CD4-positive, alpha-beta T cell (primary cell): ENCODE measurements around the gene STXBP2. TPM values are rescaled to one million over a fixed set of nuclear protein-coding genes. Genes with fewer than 3 reads are reported as not detected.

Experiments used
- ATAC-seq: fragments of 200-7000 bp; cut with Tn5 transposase; one replicate; pipeline ENCODE4 v1.10.0; 2022; ENCODE audit warnings: mild to moderate bottlenecking; ENCODE audit not compliant: poor library complexity
- CTCF ChIA-PET: fragments of 350-600 bp; sonication (Branson Sonifier 250); formaldehyde crosslinking; loops from one replicate; lab custom pipeline; 2021; ENCODE audit warnings: antibody characterized with exemption, inconsistent platforms; lab: Charles Lee
- POLR2A ChIA-PET: fragments of 350-600 bp; sonication (Branson Sonifier 250); formaldehyde crosslinking; loops from one replicate; lab custom pipeline; 2021; ENCODE audit warnings: antibody characterized with exemption, inconsistent platforms; lab: Charles Lee
- DNase-seq, 14 experiments: peaks; one replicate each; pipeline ENCODE4 v3.0.0-alpha.2; 2013 to 2020; ENCODE audit warnings: mixed read lengths in 2 of 14
- H3K27ac ChIP-seq, 2 donors: one replicate each; pipeline versions ENCODE4 v1.5.1 to v1.7.0; 2013; ENCODE audit warnings: low read length in 2 of 2, low read depth in 1 of 2, mild to moderate bottlenecking in 1 of 2
- H3K27me3 ChIP-seq, 2 experiments: 1 replicate in 1 of 2; 2 replicates in 1 of 2; pipeline versions ENCODE4 v1.6.1 to v1.7.0; 2013; ENCODE audit warnings: low read length in 2 of 2, control low read depth in 1 of 2, mild to moderate bottlenecking in 1 of 2, moderate library complexity in 1 of 2; ENCODE audit not compliant: insufficient read depth in 2 of 2, control insufficient read depth in 1 of 2
- H3K36me3 ChIP-seq: one replicate; pipeline ENCODE4 v1.6.1; 2013; ENCODE audit warnings: low read length, control low read depth; ENCODE audit not compliant: insufficient read depth
- H3K4me1 ChIP-seq: one replicate; pipeline ENCODE4 v1.6.1; 2013; ENCODE audit warnings: low read length, control low read depth; ENCODE audit not compliant: insufficient read depth
- H3K4me3 ChIP-seq: one replicate; pipeline ENCODE4 v1.5.1; 2013; ENCODE audit warnings: mild to moderate bottlenecking, low read length, moderate library complexity
- H3K9me3 ChIP-seq, 2 experiments: 1 replicate in 1 of 2; 2 replicates in 1 of 2; pipeline versions ENCODE4 v1.6.1 to v1.7.0; 2013; ENCODE audit warnings: low read length in 2 of 2, mild to moderate bottlenecking in 2 of 2, control low read depth in 1 of 2, moderate library complexity in 1 of 2; ENCODE audit not compliant: control insufficient read depth in 1 of 2, insufficient read depth in 1 of 2
- H3K27ac Mint-ChIP-seq: one replicate; pipeline ENCODE4 v1.8.0; 2020; ENCODE audit warnings: mixed read lengths
- H3K27me3 Mint-ChIP-seq: one replicate; pipeline ENCODE4 v1.8.0; 2021; ENCODE audit warnings: mixed read lengths
- H3K36me3 Mint-ChIP-seq: one replicate; pipeline ENCODE4 v1.8.0; 2021; ENCODE audit warnings: low read depth, mixed read lengths
- H3K4me1 Mint-ChIP-seq: one replicate; pipeline ENCODE4 v1.8.0; 2021; ENCODE audit warnings: low read depth, mixed read lengths
- H3K4me3 Mint-ChIP-seq: one replicate; pipeline ENCODE4 v1.8.0; 2020; ENCODE audit warnings: mild to moderate bottlenecking, mixed read lengths
- H3K9me3 Mint-ChIP-seq: one replicate; pipeline ENCODE4 v1.8.0; 2020; ENCODE audit warnings: mixed read lengths
- intact Hi-C, 2 experiments: fragments of 100-400 bp; cut with DNase I in 1 of 2; cut with micrococcal nuclease in 1 of 2; formaldehyde crosslinking; loops; one replicate each; pipeline versions ENCODE4 v1.15.1 to v1.9.0; 2023 to 2025; cut with DNase I, micrococcal nuclease
- total RNA-seq, 174 experiments: library from RNA in 2 of 174; stranded (reverse) in 2 of 174; gene quantifications; one replicate each; pipeline ENCODE4 v1.2.3 and lab custom pipeline; 2021 to 2026
- TF ChIP-seq, protein P1 (sequence below): fragments of 200-600 bp; IDR thresholded peaks from one replicate; pipeline ENCODE4 v1.8.0; 2022; ENCODE audit warnings: antibody characterized with exemption, mild to moderate bottlenecking

The STXBP2 gene
- total RNA-seq, 2 experiments from 2014 or later: 234 to 241 TPM

GRCh38 chr19:7680606-7681339, 43.9 kb downstream of the STXBP2 start, which contains the start of gene TRAPPC5:
TRAPPC5 (plus strand) TSS chr19:7680833; CDS start chr19:7682254, 1,421 bp downstream.
- Mint-ChIP-seq H3K36me3 (peaks cover 21% of the 10 kb centered on the region), H3K4me3 (peak within 1 kb of the TSS; percentile 97), H3K27ac (peak within 1 kb of the TSS; percentile 90), H3K4me1 (peaks cover 44% of the 10 kb centered on the region), H3K27me3 (peaks cover 29% of the 10 kb centered on the region), H3K9me3 (no peaks in the 10 kb centered on the region)
- Histone ChIP-seq H3K27ac (peak within 1 kb of the TSS; percentile 72 to 83), H3K36me3 (peaks cover 16% of the 10 kb centered on the region), H3K9me3 (no peaks in the 10 kb centered on the region), H3K4me1 (peaks cover 58% of the 10 kb centered on the region), H3K27me3 (peaks cover 9 to 12% of the 10 kb centered on the region in 2 experiments), H3K4me3 (peak within 1 kb of the TSS; percentile 100)
- peak; percentile 40 for ATAC-seq
- TF ChIP-seq, protein P1, sequence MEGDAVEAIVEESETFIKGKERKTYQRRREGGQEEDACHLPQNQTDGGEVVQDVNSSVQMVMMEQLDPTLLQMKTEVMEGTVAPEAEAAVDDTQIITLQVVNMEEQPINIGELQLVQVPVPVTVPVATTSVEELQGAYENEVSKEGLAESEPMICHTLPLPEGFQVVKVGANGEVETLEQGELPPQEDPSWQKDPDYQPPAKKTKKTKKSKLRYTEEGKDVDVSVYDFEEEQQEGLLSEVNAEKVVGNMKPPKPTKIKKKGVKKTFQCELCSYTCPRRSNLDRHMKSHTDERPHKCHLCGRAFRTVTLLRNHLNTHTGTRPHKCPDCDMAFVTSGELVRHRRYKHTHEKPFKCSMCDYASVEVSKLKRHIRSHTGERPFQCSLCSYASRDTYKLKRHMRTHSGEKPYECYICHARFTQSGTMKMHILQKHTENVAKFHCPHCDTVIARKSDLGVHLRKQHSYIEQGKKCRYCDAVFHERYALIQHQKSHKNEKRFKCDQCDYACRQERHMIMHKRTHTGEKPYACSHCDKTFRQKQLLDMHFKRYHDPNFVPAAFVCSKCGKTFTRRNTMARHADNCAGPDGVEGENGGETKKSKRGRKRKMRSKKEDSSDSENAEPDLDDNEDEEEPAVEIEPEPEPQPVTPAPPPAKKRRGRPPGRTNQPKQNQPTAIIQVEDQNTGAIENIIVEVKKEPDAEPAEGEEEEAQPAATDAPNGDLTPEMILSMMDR: peak; percentile 93
- peak; percentile 76 to 95 (median 84) for DNase-seq
- intact Hi-C loops: loop anchor here (1.0 to 10.0 kb wide), 6 partner anchors 28 to 578 kb away; partner anchors contain the start of genes PET100 (in 1 of the 2) and XAB2 (in 1 of the 2)
- ChIA-PET CTCF (interaction anchor here (0.6 to 3.1 kb wide), 33 partner anchors 9 to 660 kb away, joined by 3 to 39 read pairs (median 5); partner anchors contain the start of genes MAP2K7, PET100, RETN and STXBP2), POLR2A (interaction anchor here (0.8 to 2.2 kb wide), 16 partner anchors 11 to 640 kb away, joined by 3 to 29 read pairs (median 4); partner anchors contain the start of genes ARHGEF18, NDUFA7, PET100 and RETN)

DNA sequence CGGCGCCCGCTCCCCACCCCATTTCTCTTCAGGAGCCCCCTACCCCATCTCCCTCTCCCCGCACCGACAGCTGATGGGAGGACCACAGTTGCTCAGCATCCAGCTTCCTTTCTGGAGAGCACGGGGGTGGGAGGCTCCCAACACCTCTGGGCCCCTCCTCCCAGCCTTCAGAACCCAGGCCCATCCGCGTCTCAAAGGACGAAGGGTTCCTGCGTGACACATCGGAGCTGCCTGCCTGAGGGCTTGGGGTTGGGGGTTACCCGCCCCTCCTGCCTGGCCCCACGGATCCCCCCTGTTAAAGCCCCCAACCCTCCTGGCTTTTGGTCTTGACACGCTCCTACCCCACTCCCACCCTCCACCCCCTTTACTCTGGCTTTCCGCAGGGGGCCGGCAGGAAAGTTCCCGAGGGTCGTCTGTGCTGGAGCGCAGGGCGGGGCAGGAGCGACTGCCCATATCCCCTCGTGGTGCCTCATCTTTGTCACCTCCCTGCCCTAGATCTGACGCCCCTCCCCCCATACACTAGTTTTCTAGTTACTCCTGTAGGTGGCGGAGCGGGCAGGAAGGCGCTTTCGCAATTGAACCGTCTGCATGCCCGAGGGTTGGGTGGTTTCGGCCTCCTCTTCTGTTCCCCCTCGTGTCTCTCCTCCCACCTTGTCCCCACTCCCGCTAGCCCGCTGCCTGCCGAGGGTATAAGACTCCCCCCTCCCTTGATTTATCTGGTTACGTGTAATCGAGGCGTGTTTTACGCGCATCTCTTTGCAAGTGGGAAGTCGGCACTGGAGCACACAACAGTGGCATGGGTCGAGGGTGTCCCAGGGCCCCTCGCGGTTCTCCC, 44.6 kb downstream of the STXBP2 start:
- Histone ChIP-seq H3K4me3 (peak overlapping the region; percentile 100), H3K27ac (peak overlapping the region; percentile 72 to 83), H3K4me1 (peaks cover 50% of the 10 kb centered on the region), H3K9me3 (no peaks in the 10 kb centered on the region), H3K27me3 (peaks cover 4 to 11% of the 10 kb centered on the region in 2 experiments), H3K36me3 (peaks cover 16% of the 10 kb centered on the region)
- peaks cover 36% of the 10 kb centered on the region for H3K4me1 Mint-ChIP-seq
- H3K4me3 Mint-ChIP-seq: peak overlapping the region; percentile 97
- peak; percentile 60 for ATAC-seq
- intact Hi-C loops: loop anchor here (1.0 to 10.0 kb wide), 5 partner anchors 29 to 579 kb away; partner anchors contain the start of genes PET100 (in 1 of the 2) and XAB2 (in 1 of the 2)
- peak; percentile 67 to 93 (median 80) for DNase-seq
- H3K27ac Mint-ChIP-seq: peak overlapping the region; percentile 90
- peaks cover 21% of the 10 kb centered on the region for H3K36me3 Mint-ChIP-seq
- ChIA-PET POLR2A (interaction anchor here (0.6 to 2.2 kb wide), 17 partner anchors 12 to 1522 kb away, joined by 3 to 29 read pairs (median 4); partner anchors contain the start of genes ARHGEF18, NDUFA7, PET100 and RETN), CTCF (interaction anchor here (0.6 to 3.1 kb wide), 33 partner anchors 8 to 659 kb away, joined by 3 to 39 read pairs (median 5); partner anchors contain the start of genes MAP2K7, PET100, RETN and STXBP2)
- peaks cover 25% of the 10 kb centered on the region for H3K27me3 Mint-ChIP-seq
- TF ChIP-seq, protein P1: peak; percentile 49
- H3K9me3 Mint-ChIP-seq: no peaks in the 10 kb centered on the region
